HFFc6 (cell line): Measurements from ENCODE around the gene VCP. TPM values are rescaled to one million over a fixed set of nuclear protein-coding genes. Genes with fewer than 3 reads are reported as not detected.

Experiments used
- DNase-seq: peaks from one replicate; pipeline ENCODE4 v3.0.0-alpha.2; 2018
- H3K27ac Mint-ChIP-seq: 2 replicates; pipeline ENCODE4 v1.8.0; 2020; ENCODE audit warnings: mild to moderate bottlenecking, mixed read lengths
- H3K27me3 Mint-ChIP-seq: 2 replicates; pipeline ENCODE4 v1.8.0; 2021; ENCODE audit warnings: mild to moderate bottlenecking, moderate library complexity, mixed read lengths; ENCODE audit not compliant: insufficient read depth
- H3K36me3 Mint-ChIP-seq: 2 replicates; pipeline ENCODE4 v1.8.0; 2021; ENCODE audit warnings: low read depth, mixed read lengths
- H3K4me1 Mint-ChIP-seq: 2 replicates; pipeline ENCODE4 v1.8.0; 2020; ENCODE audit warnings: low read depth, mixed read lengths
- H3K4me3 Mint-ChIP-seq: 2 replicates; pipeline ENCODE4 v1.8.0; 2020; ENCODE audit warnings: mild to moderate bottlenecking, moderate library complexity, mixed read lengths
- H3K9me3 Mint-ChIP-seq: 2 replicates; pipeline ENCODE4 v1.8.0; 2020; ENCODE audit warnings: mild to moderate bottlenecking, mixed read lengths
- CTCF ChIP-seq: fragments of 200-600 bp; sonication (generic); IDR thresholded peaks from 2 replicates; pipeline ENCODE4 v1.5.0; 2021; ENCODE audit warnings: antibody characterized with exemption, mild to moderate bottlenecking
- total RNA-seq, 6 experiments: library from RNA; stranded (reverse); fragmentation: NEBNext Ultra II Directional; extraction: Animal tissue kit (Norgen Biotek cat#: 25700); gene quantifications; 2 replicates in 1 of 6; 3 replicates in 5 of 6; pipeline ENCODE4 v1.2.3, GENCODE V29; 2021

The VCP gene
- total RNA-seq, 6 experiments from 2014 or later, result 324 to 457 (median 374) TPM

GRCh38 chr9:35102465-35102768 lies 30.0 kb upstream of the VCP start:
- Mint-ChIP-seq H3K4me1 (peaks cover 35% of the 10 kb centered on the region), H3K4me3 (peak overlapping the region; percentile 98), H3K27ac (peak overlapping the region; percentile 100), H3K27me3 (peaks cover 8% of the 10 kb centered on the region), H3K36me3 (peaks cover 24% of the 10 kb centered on the region), H3K9me3 (no peaks in the 10 kb centered on the region)
- no peak for DNase-seq
- TF ChIP-seq CTCF, result no peak

- Mint-ChIP-seq H3K4me1 (peaks cover 36% of the 10 kb centered on the region), H3K36me3 (peaks cover 20% of the 10 kb centered on the region)
These were observed 25.1 kb upstream of the VCP start for GRCh38 chr9:35097573-35097972.

GRCh38 chr9:35096035-35096849 lies 23.8 kb upstream of the VCP start, which contains the start of gene PIGO:
Gene PIGO (minus strand): TSS chr9:35096591. CDS start chr9:35095565, 1,026 bp downstream.
- H3K27ac Mint-ChIP-seq, result peak within 1 kb of the TSS; percentile 80
- peaks cover 23% of the 10 kb centered on the region for H3K4me1 Mint-ChIP-seq
- peaks cover 2% of the 10 kb centered on the region for H3K27me3 Mint-ChIP-seq
- H3K9me3 Mint-ChIP-seq, result no peaks in the 10 kb centered on the region
- TF ChIP-seq CTCF, result peak; percentile 92
- H3K4me3 Mint-ChIP-seq, result peak within 1 kb of the TSS; percentile 89
- peaks cover 20% of the 10 kb centered on the region for H3K36me3 Mint-ChIP-seq
- peak; percentile 71 for DNase-seq

More at GRCh38 chr9:35097573-35097972, 25.1 kb upstream of the VCP start:
- no peak for DNase-seq
- H3K27me3 Mint-ChIP-seq, result peaks cover 2% of the 10 kb centered on the region
- H3K9me3 Mint-ChIP-seq, result no peaks in the 10 kb centered on the region
- H3K27ac Mint-ChIP-seq, result no peak overlapping the region
- no peak overlapping the region for H3K4me3 Mint-ChIP-seq
- no peak for TF ChIP-seq CTCF

DNA sequence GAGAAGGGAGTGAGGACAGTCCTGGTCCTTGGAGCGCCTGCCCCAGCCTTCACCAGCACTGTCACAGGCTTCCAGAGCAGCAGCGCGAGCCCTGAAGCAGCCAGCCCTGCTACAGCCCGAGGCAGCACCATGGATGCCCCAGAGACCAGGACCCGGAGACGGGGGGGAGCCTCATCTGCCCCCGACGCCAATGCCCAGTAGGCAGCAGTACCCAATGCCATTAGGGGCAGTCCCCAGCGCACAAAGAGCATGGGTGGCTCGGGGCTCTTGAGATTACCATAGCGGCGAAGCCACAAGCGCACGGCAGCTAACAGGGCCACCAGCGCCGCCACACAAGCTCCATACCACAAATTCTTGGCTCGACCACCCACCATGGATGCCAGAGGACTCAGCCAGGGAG lies 19.1 kb upstream of the VCP start:
- DNase-seq, result no peak
- peaks cover 19% of the 10 kb centered on the region; the same call in 1 of the 2 replicates for H3K36me3 Mint-ChIP-seq
- H3K27ac Mint-ChIP-seq, result no peak overlapping the region
- H3K27me3 Mint-ChIP-seq, result no peaks in the 10 kb centered on the region; the same call in 1 of the 2 replicates
- no peak overlapping the region for H3K4me3 Mint-ChIP-seq
- H3K9me3 Mint-ChIP-seq, result no peaks in the 10 kb centered on the region
- H3K4me1 Mint-ChIP-seq, result peaks cover 23% of the 10 kb centered on the region
- TF ChIP-seq CTCF, result no peak

DNA sequence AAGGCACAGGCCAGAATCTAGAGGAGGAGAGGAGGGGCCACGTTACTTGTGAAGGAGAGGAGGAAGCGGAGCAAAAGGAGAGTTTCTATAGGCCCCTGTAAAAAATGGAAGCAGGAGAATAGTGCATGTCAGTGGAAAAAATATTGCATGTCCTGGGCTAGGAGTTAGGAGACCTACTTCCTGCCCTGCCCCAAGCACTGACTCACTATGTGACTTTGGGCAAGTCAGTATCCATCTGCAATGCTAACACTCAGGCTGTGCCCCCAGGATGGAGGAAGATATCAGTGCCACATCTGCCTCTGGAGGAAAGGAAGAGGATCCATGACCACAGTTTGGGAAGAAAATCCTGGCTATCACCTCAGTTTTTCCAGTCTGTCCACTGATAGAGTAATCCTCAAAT lies 17.0 kb upstream of the VCP start:
- peaks cover 9% of the 10 kb centered on the region for H3K4me1 Mint-ChIP-seq
- DNase-seq, result no peak
- no peak overlapping the region for H3K27ac Mint-ChIP-seq
- H3K36me3 Mint-ChIP-seq, result peaks cover 14% of the 10 kb centered on the region; the same call in 1 of the 2 replicates
- H3K27me3 Mint-ChIP-seq, result no peaks in the 10 kb centered on the region; the same call in none of the 2 replicates
- H3K9me3 Mint-ChIP-seq, result no peaks in the 10 kb centered on the region
- no peak overlapping the region for H3K4me3 Mint-ChIP-seq
- TF ChIP-seq CTCF, result no peak
